Parathyroid adenoma (tissue), 2 donors: Measurements from ENCODE around the gene PAX6.
A peak's percentile ranks its signal among the peaks of the same experiment; 100 is the strongest.

Experiments
- H2AFZ ChIP-seq: fragments of 300-600 bp; sonication (generic); one replicate; pipeline ENCODE4 v1.7.0; 2017; ENCODE audit warnings: antibody characterized with exemption, mild to moderate bottlenecking
- H3K27ac ChIP-seq: fragments of 300-600 bp; sonication (generic); one replicate; pipeline ENCODE4 v1.7.0; 2017
- H3K27me3 ChIP-seq: fragments of 300-600 bp; sonication (generic); one replicate; pipeline ENCODE4 v1.7.0; 2017; ENCODE audit warnings: low read length; ENCODE audit not compliant: control insufficient read depth, insufficient read depth
- H3K36me3 ChIP-seq: fragments of 300-600 bp; sonication (generic); one replicate; pipeline ENCODE4 v1.7.0; 2017; ENCODE audit warnings: low read length; ENCODE audit not compliant: control insufficient read depth, insufficient read depth
- H3K4me1 ChIP-seq: fragments of 300-600 bp; sonication (generic); one replicate; pipeline ENCODE4 v1.7.0; 2017; ENCODE audit warnings: control low read depth
- H3K4me2 ChIP-seq: fragments of 300-600 bp; sonication (generic); one replicate; pipeline ENCODE4 v1.7.0; 2017; ENCODE audit warnings: low read length
- H3K4me3 ChIP-seq: fragments of 300-600 bp; sonication (generic); one replicate; pipeline ENCODE4 v1.7.0; 2017; ENCODE audit warnings: low read depth, low read length
- H3K79me2 ChIP-seq: fragments of 300-600 bp; sonication (generic); one replicate; pipeline ENCODE4 v1.7.0; 2017; ENCODE audit warnings: control low read depth
- H3K9ac ChIP-seq: fragments of 300-600 bp; sonication (generic); one replicate; pipeline ENCODE4 v1.7.0; 2017; ENCODE audit warnings: mild to moderate bottlenecking
- H3K9me3 ChIP-seq: fragments of 300-600 bp; sonication (generic); one replicate; pipeline ENCODE4 v1.7.0; 2017; ENCODE audit warnings: low read length; ENCODE audit not compliant: control insufficient read depth
- CTCF ChIP-seq: fragments of 300-600 bp; sonication (generic); IDR thresholded peaks from one replicate; pipeline ENCODE4 v1.7.0; 2017; ENCODE audit warnings: antibody characterized with exemption, mild to moderate bottlenecking
- donor health status: primary hyperparathyroidism.

Gene PAX6

DNA sequence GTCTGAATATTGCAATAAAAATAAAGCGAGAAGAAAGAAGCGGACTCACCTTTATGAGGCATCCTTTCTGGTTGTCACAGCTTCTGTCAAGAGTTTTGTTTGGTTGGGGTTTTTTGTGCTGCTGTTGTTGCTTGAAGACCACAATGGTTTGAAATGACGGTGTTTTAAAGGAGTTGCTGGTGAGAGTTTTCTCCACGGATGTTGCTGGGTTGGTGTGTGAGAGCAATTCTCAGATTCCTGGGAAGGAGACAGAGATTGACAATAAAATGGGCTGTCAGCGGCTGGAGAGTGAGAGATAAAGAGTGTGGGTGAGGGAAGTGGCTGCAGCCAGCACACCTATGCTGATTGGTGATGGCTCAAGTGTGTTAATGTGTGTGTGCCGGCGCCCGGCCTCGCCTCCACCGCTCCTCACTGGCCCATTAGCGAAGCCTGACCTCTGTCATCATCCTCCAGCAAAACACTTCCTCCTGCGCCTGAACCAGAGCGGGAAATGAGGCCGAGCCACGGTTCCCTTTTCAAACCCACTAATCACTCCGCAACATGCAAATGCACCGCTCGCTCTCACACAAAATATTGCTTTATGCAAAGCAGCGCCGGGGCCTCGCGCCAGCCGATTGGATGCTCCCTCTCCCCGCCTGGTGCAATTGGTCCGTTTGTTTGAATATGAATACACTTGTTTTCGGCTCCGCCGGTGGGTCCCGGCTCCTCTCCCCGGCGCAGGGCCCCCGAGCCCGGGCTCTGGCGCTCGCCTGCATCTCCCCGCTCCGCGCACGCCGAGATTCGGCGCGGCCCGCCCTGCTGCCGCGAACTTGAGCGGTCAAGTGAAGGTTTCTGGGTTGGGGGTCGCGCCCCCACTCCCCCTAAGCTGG, at the start of gene PAX6:
Gene PAX6 (minus strand): TSS at position 544 of the 869 bp plus-strand sequence. CDS start 4,911 bp downstream, outside the sequence.
- no peaks in the 10 kb centered on the region for H3K9me3 ChIP-seq
- no peaks in the 10 kb centered on the region for H3K4me1 ChIP-seq
- peak within 1 kb of the TSS; percentile 9 for H3K4me3 ChIP-seq
- H2AFZ ChIP-seq = peak within 1 kb of the TSS; percentile 46
- H3K27ac ChIP-seq = no peak within 1 kb of the TSS
- H3K36me3 ChIP-seq = no peaks in the 10 kb centered on the region
- no peak within 1 kb of the TSS for H3K9ac ChIP-seq
- peaks cover 13% of the 10 kb centered on the region for H3K27me3 ChIP-seq
- H3K4me2 ChIP-seq = peak within 1 kb of the TSS; percentile 53
- H3K79me2 ChIP-seq = no peaks in the 10 kb centered on the region
- TF ChIP-seq CTCF = no peak

DNA sequence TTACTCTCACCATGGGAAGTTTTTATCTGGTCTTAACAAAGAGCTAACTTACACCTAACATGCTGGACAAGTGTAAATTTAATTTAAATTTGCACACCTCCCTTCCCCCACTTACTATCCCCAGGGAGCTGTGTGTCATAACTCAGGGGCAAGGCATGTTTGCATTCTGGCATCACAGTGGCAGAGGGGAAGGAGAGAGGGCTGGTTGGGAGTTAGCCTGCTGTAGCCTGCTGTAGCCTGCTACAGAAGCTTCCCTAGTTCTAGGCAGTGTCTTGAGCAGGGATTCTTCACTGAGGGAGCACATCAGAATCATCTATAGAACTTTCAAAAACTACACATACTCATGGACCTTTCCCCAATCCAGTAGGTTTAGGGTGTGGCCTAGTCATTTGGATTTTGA, 49.3 kb upstream of the PAX6 start:
- H3K36me3 ChIP-seq = no peaks in the 10 kb centered on the region
- H3K4me3 ChIP-seq = no peak overlapping the region
- TF ChIP-seq CTCF = no peak
- no peaks in the 10 kb centered on the region for H3K79me2 ChIP-seq
- H3K9ac ChIP-seq = no peak overlapping the region
- no peak overlapping the region for H3K4me2 ChIP-seq
- H3K9me3 ChIP-seq = no peaks in the 10 kb centered on the region
- H3K27me3 ChIP-seq = no peaks in the 10 kb centered on the region
- no peak overlapping the region for H2AFZ ChIP-seq
- H3K4me1 ChIP-seq = no peaks in the 10 kb centered on the region
- H3K27ac ChIP-seq = no peak overlapping the region

- no peak overlapping the region for H2AFZ ChIP-seq
These were observed 45.1 kb upstream of the PAX6 start for GRCh38 chr11:31856248-31856647.

DNA sequence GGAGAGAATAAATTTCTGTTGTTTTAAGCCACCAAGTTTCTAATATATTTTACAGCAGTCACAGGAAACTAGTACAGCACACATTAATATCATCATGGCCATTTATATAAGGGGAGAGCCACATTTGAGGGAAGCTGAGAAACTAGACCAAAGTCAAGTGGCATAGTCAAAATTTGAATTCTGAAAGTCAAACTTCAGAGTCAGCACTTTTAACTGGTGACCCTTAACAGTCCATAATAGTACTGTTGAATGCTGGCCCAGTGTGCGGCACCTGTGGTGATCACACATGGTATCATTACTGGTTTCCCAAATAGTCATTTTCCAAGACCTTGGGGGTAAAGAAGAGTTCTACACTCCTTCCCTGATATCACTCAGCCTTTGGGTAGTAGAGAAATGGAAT, 44.3 kb upstream of the PAX6 start:
- Histone ChIP-seq H3K9me3 (no peaks in the 10 kb centered on the region), H3K36me3 (no peaks in the 10 kb centered on the region), H3K9ac (no peak overlapping the region), H3K4me1 (no peaks in the 10 kb centered on the region), H3K27ac (no peak overlapping the region), H3K4me2 (no peak overlapping the region), H3K79me2 (no peaks in the 10 kb centered on the region), H3K27me3 (no peaks in the 10 kb centered on the region), H3K4me3 (no peak overlapping the region), H2AFZ (no peak overlapping the region)
- TF ChIP-seq CTCF = no peak

More at GRCh38 chr11:31856248-31856647, 45.1 kb upstream of the PAX6 start:
- H3K9me3 ChIP-seq = no peaks in the 10 kb centered on the region
- no peaks in the 10 kb centered on the region for H3K27me3 ChIP-seq
- no peaks in the 10 kb centered on the region for H3K79me2 ChIP-seq
- H3K4me3 ChIP-seq = no peak overlapping the region
- no peak overlapping the region for H3K9ac ChIP-seq
- no peaks in the 10 kb centered on the region for H3K4me1 ChIP-seq
- TF ChIP-seq CTCF = no peak
- H3K4me2 ChIP-seq = no peak overlapping the region
- H3K36me3 ChIP-seq = no peaks in the 10 kb centered on the region
- H3K27ac ChIP-seq = no peak overlapping the region

DNA sequence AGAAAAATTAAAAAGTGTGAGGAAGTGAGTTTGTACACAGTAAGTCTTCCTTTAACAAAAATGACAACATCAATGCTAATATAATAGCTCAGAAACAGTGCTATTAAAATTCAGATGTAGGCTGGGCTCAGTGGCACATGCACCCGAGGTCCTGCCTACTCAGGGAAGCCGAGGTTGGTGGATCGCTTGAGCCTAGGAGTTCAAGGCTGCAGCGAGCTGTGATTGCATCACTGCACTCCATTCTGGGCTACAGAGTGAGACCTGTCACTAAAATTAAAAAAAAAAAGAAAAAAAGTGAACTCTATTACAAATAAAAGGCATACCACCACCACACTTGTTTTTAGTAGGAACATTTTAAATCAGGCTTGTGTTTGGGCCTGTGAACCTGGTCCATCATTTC, 39.2 kb upstream of the PAX6 start:
- no peaks in the 10 kb centered on the region for H3K4me1 ChIP-seq
- no peaks in the 10 kb centered on the region for H3K9me3 ChIP-seq
- no peak overlapping the region for H3K27ac ChIP-seq
- H3K27me3 ChIP-seq = no peaks in the 10 kb centered on the region
- H3K79me2 ChIP-seq = no peaks in the 10 kb centered on the region
- no peak overlapping the region for H3K4me2 ChIP-seq
- no peak overlapping the region for H3K9ac ChIP-seq
- no peaks in the 10 kb centered on the region for H3K36me3 ChIP-seq
- no peak overlapping the region for H3K4me3 ChIP-seq
- no peak overlapping the region for H2AFZ ChIP-seq
- no peak for TF ChIP-seq CTCF
